Measurements from ENCODE around the gene ATP2A1.
"Not testable (repeated sequence)": the region's sequence is repeated elsewhere in the genome, so short reads cannot be mapped to it uniquely, and the experiment has no call there.

The ATP2A1 gene

DNA sequence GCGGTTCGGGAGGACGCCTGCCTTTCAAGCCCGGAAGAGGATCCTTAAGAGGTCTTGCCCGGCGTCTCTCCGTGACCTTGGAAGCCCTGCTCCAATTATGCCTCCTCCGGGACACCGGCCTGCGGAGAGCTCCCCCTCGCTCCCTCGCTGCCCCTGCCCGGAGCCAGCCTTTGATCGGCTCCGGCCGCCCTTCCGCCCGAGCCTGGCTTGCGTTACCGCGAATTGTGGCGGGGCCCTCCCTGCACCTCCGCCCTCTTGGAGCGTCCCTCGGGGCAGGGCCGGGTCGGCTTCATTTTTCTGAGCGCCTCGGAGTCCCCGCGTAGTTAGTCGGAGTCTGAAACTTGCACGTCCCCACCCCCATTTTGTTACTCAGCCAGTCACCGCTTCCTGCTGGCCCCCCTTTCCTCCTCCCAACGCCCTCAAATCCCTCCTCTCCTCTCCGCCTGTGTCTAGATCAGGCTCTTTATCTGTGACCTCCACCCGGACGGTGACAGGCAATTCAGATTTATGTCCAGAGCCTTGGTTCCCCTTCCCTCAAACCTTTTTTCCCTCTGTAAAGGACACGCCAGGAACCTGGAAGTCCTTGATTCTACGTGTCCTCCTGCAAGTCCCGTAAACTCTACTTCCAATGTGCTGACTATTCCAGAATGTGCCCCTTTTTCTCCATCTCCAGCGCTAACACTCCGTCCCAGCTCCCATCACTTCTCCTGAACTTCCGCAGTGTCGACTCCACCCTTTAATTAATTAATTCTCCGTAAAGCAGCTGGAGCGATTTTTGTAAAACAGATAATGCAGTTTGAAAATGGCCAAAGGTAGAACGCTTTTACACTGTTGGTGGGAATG, 47.3 kb downstream of the ATP2A1 start:
- WGBS (ENCODE audit: extremely low coverage, insufficient coverage, low lambda C conversion rate), result no CpG with 5 or more reads among the region's 48 CpGs
- no peak for DNase-seq

DNA sequence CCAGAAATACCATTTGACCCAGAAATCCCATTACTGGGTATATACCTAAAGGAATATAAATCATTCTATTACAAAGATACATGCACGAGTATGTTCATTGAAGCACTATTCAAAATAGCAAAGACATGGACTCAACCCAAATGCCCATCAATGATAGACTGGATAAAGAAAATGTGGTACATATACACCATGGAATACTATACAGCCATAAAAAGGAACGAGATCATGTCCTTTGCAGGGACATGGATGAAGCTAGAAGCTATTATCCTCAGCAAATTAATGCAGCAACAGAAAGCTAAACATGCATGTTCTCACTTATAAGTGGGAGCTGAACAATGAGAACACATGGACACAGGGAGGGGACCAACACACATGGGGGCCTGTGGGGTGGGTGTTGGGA, 48.0 kb downstream of the ATP2A1 start:
- not testable (repeated sequence) for H3K36me3 ChIP-seq (ENCODE audit: control insufficient read depth, insufficient read depth, low read length); H3K56ac ChIP-seq (ENCODE audit: low read length); H3K27me3 ChIP-seq (ENCODE audit: insufficient read depth, low read length, poor library complexity); H2BK15ac ChIP-seq (replicated peaks; ENCODE audit: low read depth); H3K27ac ChIP-seq (ENCODE audit: low read depth, low read length); H3K4me2 ChIP-seq (ENCODE audit: low read length); H2AK5ac ChIP-seq (ENCODE audit: low read length); DNase-seq; H3K4me3 ChIP-seq (ENCODE audit: low read length); H4K5ac ChIP-seq (ENCODE audit: low read length); H3K79me2 ChIP-seq (ENCODE audit: control insufficient read depth, insufficient read depth, low read length); H3K18ac ChIP-seq (ENCODE audit: low read length); H4K8ac ChIP-seq (ENCODE audit: low read depth, low read length); H2BK5ac ChIP-seq (ENCODE audit: low read length); H3K9ac ChIP-seq (ENCODE audit: low read length); H3K79me1 ChIP-seq (ENCODE audit: low read length); H3K4ac ChIP-seq (ENCODE audit: low read depth, low read length); H3K4me1 ChIP-seq (ENCODE audit: control insufficient read depth, low read depth, low read length); H3K23ac ChIP-seq (ENCODE audit: low read length); H2BK120ac ChIP-seq (ENCODE audit: low read depth, low read length)
- WGBS (ENCODE audit: extremely low coverage, insufficient coverage, low lambda C conversion rate), result no CpG with 5 or more reads among the region's 2 CpGs

More for the DNA sequence above, 47.3 kb downstream of the ATP2A1 start:
- Histone ChIP-seq H3K27me3 (ENCODE audit: insufficient read depth, low read length, poor library complexity) (no peaks in the 10 kb centered on the region), H3K4me2 (ENCODE audit: low read length) (peak overlapping the region; percentile 93), H2BK120ac (ENCODE audit: low read depth, low read length) (no peak overlapping the region), H3K36me3 (ENCODE audit: control insufficient read depth, insufficient read depth, low read length) (no peaks in the 10 kb centered on the region), H3K79me1 (ENCODE audit: low read length) (peaks cover 2% of the 10 kb centered on the region), H4K8ac (ENCODE audit: low read depth, low read length) (peak overlapping the region; percentile 78), H3K79me2 (ENCODE audit: control insufficient read depth, insufficient read depth, low read length) (no peaks in the 10 kb centered on the region), H3K56ac (ENCODE audit: low read length) (peak overlapping the region; percentile 98), H2AK5ac (ENCODE audit: low read length) (no peak overlapping the region), H3K4me3 (ENCODE audit: low read length) (peak overlapping the region; percentile 82), H3K4me1 (ENCODE audit: control insufficient read depth, low read depth, low read length) (no peaks in the 10 kb centered on the region), H3K27ac (ENCODE audit: low read depth, low read length) (peak overlapping the region; percentile 99), H2BK15ac (replicated peaks; ENCODE audit: low read depth) (no peak overlapping the region), H3K9ac (ENCODE audit: low read length) (peak overlapping the region; percentile 99), H4K5ac (ENCODE audit: low read length) (no peak overlapping the region), H3K4ac (ENCODE audit: low read depth, low read length) (peak overlapping the region; percentile 11), H2BK5ac (ENCODE audit: low read length) (peak overlapping the region; percentile 84), H3K23ac (ENCODE audit: low read length) (peak overlapping the region; percentile 98), H3K18ac (ENCODE audit: low read length) (peak overlapping the region; percentile 57)

DNA sequence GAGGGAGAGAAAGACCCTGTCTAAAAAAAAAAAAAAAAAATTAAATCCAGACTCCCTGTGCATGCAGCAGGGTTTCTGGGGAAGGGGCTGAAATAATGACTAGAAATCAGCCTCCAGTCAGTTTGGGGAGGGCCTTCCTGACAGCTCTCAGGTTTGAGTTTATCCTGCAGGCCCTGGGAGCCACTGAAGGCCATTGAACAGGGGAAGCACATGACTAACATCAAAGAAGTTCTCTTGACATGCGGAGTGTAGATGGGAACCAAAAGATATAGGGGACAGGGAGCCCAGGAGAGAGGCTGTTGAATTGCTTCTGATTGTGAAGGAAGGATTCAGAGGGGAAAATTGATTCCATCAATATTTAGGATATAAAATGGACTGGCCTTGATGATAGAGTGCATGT, 49.5 kb downstream of the ATP2A1 start:
- H3K4me1 ChIP-seq (ENCODE audit: control insufficient read depth, low read depth, low read length), result no peaks in the 10 kb centered on the region
- H3K4me3 ChIP-seq (ENCODE audit: low read length), result no peak overlapping the region
- no peaks in the 10 kb centered on the region for H3K27me3 ChIP-seq (ENCODE audit: insufficient read depth, low read length, poor library complexity)
- no peaks in the 10 kb centered on the region for H3K79me2 ChIP-seq (ENCODE audit: control insufficient read depth, insufficient read depth, low read length)
- no peak overlapping the region for H4K8ac ChIP-seq (ENCODE audit: low read depth, low read length)
- H2AK5ac ChIP-seq (ENCODE audit: low read length), result no peak overlapping the region
- H2BK15ac ChIP-seq (replicated peaks; ENCODE audit: low read depth), result no peak overlapping the region
- H3K4me2 ChIP-seq (ENCODE audit: low read length), result no peak overlapping the region
- DNase-seq, result no peak
- H3K4ac ChIP-seq (ENCODE audit: low read depth, low read length), result no peak overlapping the region
- H3K27ac ChIP-seq (ENCODE audit: low read depth, low read length), result no peak overlapping the region
- H3K18ac ChIP-seq (ENCODE audit: low read length), result no peak overlapping the region
- no peak overlapping the region for H3K56ac ChIP-seq (ENCODE audit: low read length)
- peaks cover 2% of the 10 kb centered on the region for H3K79me1 ChIP-seq (ENCODE audit: low read length)
- no peak overlapping the region for H3K23ac ChIP-seq (ENCODE audit: low read length)
- no peak overlapping the region for H4K5ac ChIP-seq (ENCODE audit: low read length)
- no peak overlapping the region for H3K9ac ChIP-seq (ENCODE audit: low read length)
- no peak overlapping the region for H2BK120ac ChIP-seq (ENCODE audit: low read depth, low read length)
- WGBS (ENCODE audit: extremely low coverage, insufficient coverage, low lambda C conversion rate), result no CpG with 5 or more reads among the region's 1 CpG
- no peaks in the 10 kb centered on the region for H3K36me3 ChIP-seq (ENCODE audit: control insufficient read depth, insufficient read depth, low read length)
- no peak overlapping the region for H2BK5ac ChIP-seq (ENCODE audit: low read length)

DNA sequence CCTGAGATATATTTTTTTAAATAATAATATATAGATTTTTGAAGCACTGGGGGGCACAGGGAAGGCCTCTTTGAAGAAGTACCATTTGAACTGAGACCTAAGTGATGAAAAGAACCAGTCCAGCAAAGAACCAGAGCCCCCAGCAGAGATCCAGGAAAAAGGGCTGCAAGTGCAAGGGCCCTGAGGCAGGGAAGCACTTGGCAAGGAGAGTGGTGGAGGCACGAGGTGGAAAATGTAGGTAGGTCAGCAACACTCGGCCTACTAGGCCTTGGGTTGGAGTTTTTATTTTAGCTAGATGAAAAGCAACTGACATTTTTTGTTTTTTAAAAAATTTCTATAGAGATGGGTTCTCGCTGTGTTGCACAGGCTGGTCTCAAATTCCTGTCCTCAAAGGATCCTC, 51.9 kb downstream of the ATP2A1 start:
- Histone ChIP-seq H3K4me2 (ENCODE audit: low read length) (no peak overlapping the region), H3K18ac (ENCODE audit: low read length) (no peak overlapping the region), H2BK120ac (ENCODE audit: low read depth, low read length) (no peak overlapping the region), H3K23ac (ENCODE audit: low read length) (no peak overlapping the region), H2AK5ac (ENCODE audit: low read length) (no peak overlapping the region), H4K5ac (ENCODE audit: low read length) (no peak overlapping the region), H3K36me3 (ENCODE audit: control insufficient read depth, insufficient read depth, low read length) (no peaks in the 10 kb centered on the region), H3K79me2 (ENCODE audit: control insufficient read depth, insufficient read depth, low read length) (no peaks in the 10 kb centered on the region), H3K4me3 (ENCODE audit: low read length) (no peak overlapping the region), H4K8ac (ENCODE audit: low read depth, low read length) (no peak overlapping the region), H3K27ac (ENCODE audit: low read depth, low read length) (no peak overlapping the region), H3K56ac (ENCODE audit: low read length) (no peak overlapping the region), H2BK5ac (ENCODE audit: low read length) (no peak overlapping the region), H3K27me3 (ENCODE audit: insufficient read depth, low read length, poor library complexity) (no peaks in the 10 kb centered on the region), H3K79me1 (ENCODE audit: low read length) (no peaks in the 10 kb centered on the region), H3K9ac (ENCODE audit: low read length) (no peak overlapping the region), H2BK15ac (replicated peaks; ENCODE audit: low read depth) (no peak overlapping the region), H3K4ac (ENCODE audit: low read depth, low read length) (no peak overlapping the region), H3K4me1 (ENCODE audit: control insufficient read depth, low read depth, low read length) (no peaks in the 10 kb centered on the region)
- no CpG with 5 or more reads among the region's 3 CpGs for WGBS (ENCODE audit: extremely low coverage, insufficient coverage, low lambda C conversion rate)
- no peak for DNase-seq

DNA sequence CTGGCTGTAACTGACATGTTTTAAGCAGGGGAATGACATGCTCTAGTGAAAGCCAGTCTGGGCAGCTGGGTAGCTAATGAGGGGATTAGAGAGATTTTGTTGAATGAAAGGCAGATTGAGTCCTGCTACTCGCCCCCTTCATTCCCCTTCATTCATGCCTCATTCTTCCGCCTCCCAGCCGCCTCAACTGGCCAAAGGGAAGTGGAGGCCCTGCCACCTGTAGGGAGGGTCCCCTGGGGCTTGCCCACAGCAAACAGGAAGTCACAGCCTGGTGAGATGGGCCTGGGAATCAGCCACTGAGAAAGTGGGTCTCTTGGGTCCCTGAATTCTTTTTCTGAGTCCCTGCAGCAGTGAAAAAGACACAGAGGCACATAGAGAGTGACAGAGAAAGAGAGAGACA, 52.4 kb downstream of the ATP2A1 start:
- no peaks in the 10 kb centered on the region for H3K79me1 ChIP-seq (ENCODE audit: low read length)
- H3K27me3 ChIP-seq (ENCODE audit: insufficient read depth, low read length, poor library complexity), result no peaks in the 10 kb centered on the region
- H4K8ac ChIP-seq (ENCODE audit: low read depth, low read length), result no peak overlapping the region
- H2BK120ac ChIP-seq (ENCODE audit: low read depth, low read length), result no peak overlapping the region
- H3K79me2 ChIP-seq (ENCODE audit: control insufficient read depth, insufficient read depth, low read length), result no peaks in the 10 kb centered on the region
- H3K4me2 ChIP-seq (ENCODE audit: low read length), result no peak overlapping the region
- H3K4ac ChIP-seq (ENCODE audit: low read depth, low read length), result no peak overlapping the region
- no peak overlapping the region for H3K23ac ChIP-seq (ENCODE audit: low read length)
- peak overlapping the region; percentile 15 for H3K56ac ChIP-seq (ENCODE audit: low read length)
- no peaks in the 10 kb centered on the region for H3K4me1 ChIP-seq (ENCODE audit: control insufficient read depth, low read depth, low read length)
- H3K36me3 ChIP-seq (ENCODE audit: control insufficient read depth, insufficient read depth, low read length), result no peaks in the 10 kb centered on the region
- DNase-seq, result no peak
- WGBS (ENCODE audit: extremely low coverage, insufficient coverage, low lambda C conversion rate), result no CpG with 5 or more reads among the region's 3 CpGs
- H3K9ac ChIP-seq (ENCODE audit: low read length), result no peak overlapping the region
- no peak overlapping the region for H2BK15ac ChIP-seq (replicated peaks; ENCODE audit: low read depth)
- no peak overlapping the region for H2AK5ac ChIP-seq (ENCODE audit: low read length)
- no peak overlapping the region for H4K5ac ChIP-seq (ENCODE audit: low read length)
- no peak overlapping the region for H3K4me3 ChIP-seq (ENCODE audit: low read length)
- H2BK5ac ChIP-seq (ENCODE audit: low read length), result no peak overlapping the region
- H3K18ac ChIP-seq (ENCODE audit: low read length), result no peak overlapping the region
- H3K27ac ChIP-seq (ENCODE audit: low read depth, low read length), result no peak overlapping the region

DNA sequence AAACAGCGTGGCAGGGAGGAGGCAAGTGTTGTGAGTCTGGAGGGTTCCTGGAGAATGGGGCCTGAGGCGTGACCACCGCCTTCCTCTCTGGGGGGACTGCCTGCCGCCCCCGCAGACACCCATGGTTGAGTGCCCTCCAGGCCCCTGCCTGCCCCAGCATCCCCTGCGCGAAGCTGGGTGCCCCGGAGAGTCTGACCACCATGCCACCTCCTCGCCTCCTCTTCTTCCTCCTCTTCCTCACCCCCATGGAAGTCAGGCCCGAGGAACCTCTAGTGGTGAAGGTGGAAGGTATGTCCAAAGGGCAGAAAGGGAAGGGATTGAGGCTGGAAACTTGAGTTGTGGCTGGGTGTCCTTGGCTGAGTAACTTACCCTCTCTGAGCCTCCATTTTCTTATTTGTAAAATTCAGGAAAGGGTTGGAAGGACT, 53.5 kb downstream of the ATP2A1 start, which contains the start of gene CD19:
CD19 (plus strand) TSS at position 171 of the 425 bp plus-strand sequence; CDS start at position 201, 30 bp downstream.
- no peak within 1 kb of the TSS for H3K18ac ChIP-seq (ENCODE audit: low read length)
- H4K5ac ChIP-seq (ENCODE audit: low read length), result no peak within 1 kb of the TSS
- no peaks in the 10 kb centered on the region for H3K79me2 ChIP-seq (ENCODE audit: control insufficient read depth, insufficient read depth, low read length)
- no peak within 1 kb of the TSS for H3K27ac ChIP-seq (ENCODE audit: low read depth, low read length)
- H3K79me1 ChIP-seq (ENCODE audit: low read length), result no peaks in the 10 kb centered on the region
- no peaks in the 10 kb centered on the region for H3K27me3 ChIP-seq (ENCODE audit: insufficient read depth, low read length, poor library complexity)
- no peak within 1 kb of the TSS for H2BK5ac ChIP-seq (ENCODE audit: low read length)
- no peak within 1 kb of the TSS for H3K4me3 ChIP-seq (ENCODE audit: low read length)
- no peak within 1 kb of the TSS for H3K23ac ChIP-seq (ENCODE audit: low read length)
- no peaks in the 10 kb centered on the region for H3K4me1 ChIP-seq (ENCODE audit: control insufficient read depth, low read depth, low read length)
- H3K36me3 ChIP-seq (ENCODE audit: control insufficient read depth, insufficient read depth, low read length), result no peaks in the 10 kb centered on the region
- no peak within 1 kb of the TSS for H2BK120ac ChIP-seq (ENCODE audit: low read depth, low read length)
- no peak within 1 kb of the TSS for H3K4me2 ChIP-seq (ENCODE audit: low read length)
- DNase-seq, result no peak
- no peak within 1 kb of the TSS for H3K4ac ChIP-seq (ENCODE audit: low read depth, low read length)
- H3K9ac ChIP-seq (ENCODE audit: low read length), result no peak within 1 kb of the TSS
- no peak within 1 kb of the TSS for H4K8ac ChIP-seq (ENCODE audit: low read depth, low read length)
- H2BK15ac ChIP-seq (replicated peaks; ENCODE audit: low read depth), result no peak within 1 kb of the TSS
- H2AK5ac ChIP-seq (ENCODE audit: low read length), result no peak within 1 kb of the TSS
- WGBS (ENCODE audit: extremely low coverage, insufficient coverage, low lambda C conversion rate), result no CpG with 5 or more reads among the region's 10 CpGs
- no peak within 1 kb of the TSS for H3K56ac ChIP-seq (ENCODE audit: low read length)

Measured in mesendoderm (in vitro differentiated cells).